Karpas-422 (cell line): Measurements from ENCODE around the gene C12orf76. TPM values are rescaled to one million over a fixed set of nuclear protein-coding genes. Genes with fewer than 3 reads are reported as not detected.
A peak's percentile ranks its signal among the peaks of the same experiment; 100 is the strongest.
"Not testable (repeated sequence)": the region's sequence is repeated elsewhere in the genome, so short reads cannot be mapped to it uniquely, and the experiment has no call there.

Experiments used
- DNase-seq: peaks from one replicate; pipeline ENCODE4 v3.0.0-alpha.2; 2015
- H2AFZ ChIP-seq: fragments of 200-600 bp; sonication (generic); 2 replicates; pipeline ENCODE4 v1.6.1; 2014; ENCODE audit warnings: antibody characterized with exemption, low read length, mixed read lengths
- H3K27ac ChIP-seq: fragments of 200-600 bp; sonication (generic); 2 replicates; pipeline ENCODE4 v1.5.1; 2014; ENCODE audit warnings: mild to moderate bottlenecking, low read length, moderate library complexity
- H3K27me3 ChIP-seq: fragments of 200-600 bp; sonication (generic); 2 replicates; pipeline ENCODE4 v1.6.1; 2014; ENCODE audit warnings: low read length, mixed read lengths
- H3K36me3 ChIP-seq: fragments of 200-600 bp; sonication (generic); 2 replicates; pipeline ENCODE4 v1.6.1; 2014; ENCODE audit warnings: low read length, mixed read lengths; ENCODE audit not compliant: insufficient read depth
- H3K4me1 ChIP-seq: fragments of 200-600 bp; sonication (generic); 2 replicates; pipeline ENCODE4 v1.6.1; 2014; ENCODE audit warnings: mild to moderate bottlenecking, low read length, mixed read lengths
- H3K4me2 ChIP-seq: fragments of 200-600 bp; sonication (generic); 2 replicates; pipeline ENCODE4 v1.6.1; 2014; ENCODE audit warnings: low read length, low read depth, mild to moderate bottlenecking; ENCODE audit not compliant: poor library complexity, severe bottlenecking
- H3K4me3 ChIP-seq: fragments of 200-600 bp; sonication (generic); 2 replicates; pipeline ENCODE4 v1.5.1; 2014; ENCODE audit warnings: mild to moderate bottlenecking, antibody characterized with exemption, low read length, mixed read lengths
- H3K79me2 ChIP-seq: fragments of 200-600 bp; sonication (generic); 2 replicates; pipeline ENCODE4 v1.6.1; 2014; ENCODE audit warnings: mild to moderate bottlenecking, low read length, mixed read lengths
- H3K9ac ChIP-seq: fragments of 200-600 bp; sonication (generic); 2 replicates; pipeline ENCODE4 v1.6.0; 2014; ENCODE audit warnings: low read length
- H3K9me2 ChIP-seq: fragments of 200-600 bp; sonication (generic), shearing (Covaris generic); replicated peaks from 2 replicates; pipeline ENCODE4 v1.6.0; 2014; ENCODE audit warnings: mild to moderate bottlenecking, low read length, moderate library complexity; ENCODE audit not compliant: insufficient read depth
- H3K9me3 ChIP-seq: fragments of 300-700, 200-600 bp; sonication (generic); 2 replicates; pipeline ENCODE4 v1.6.1; 2014; ENCODE audit warnings: low read length, mixed read lengths
- H4K20me1 ChIP-seq: fragments of 200-600 bp; sonication (generic); 2 replicates; pipeline ENCODE4 v1.6.1; 2014; ENCODE audit warnings: mild to moderate bottlenecking, antibody characterized with exemption, low read length, low read depth; ENCODE audit not compliant: insufficient read depth
- total RNA-seq: library from RNA; depleted of rRNA; stranded (reverse); fragments of >200 nt; shearing (Covaris generic); gene quantifications from 2 replicates; pipeline ENCODE4 v1.2.3, GENCODE V29; 2014; ENCODE audit warnings: low replicate concordance

The C12orf76 gene
- total RNA-seq, 1 experiment from 2014 or later = 24.6 TPM

DNA sequence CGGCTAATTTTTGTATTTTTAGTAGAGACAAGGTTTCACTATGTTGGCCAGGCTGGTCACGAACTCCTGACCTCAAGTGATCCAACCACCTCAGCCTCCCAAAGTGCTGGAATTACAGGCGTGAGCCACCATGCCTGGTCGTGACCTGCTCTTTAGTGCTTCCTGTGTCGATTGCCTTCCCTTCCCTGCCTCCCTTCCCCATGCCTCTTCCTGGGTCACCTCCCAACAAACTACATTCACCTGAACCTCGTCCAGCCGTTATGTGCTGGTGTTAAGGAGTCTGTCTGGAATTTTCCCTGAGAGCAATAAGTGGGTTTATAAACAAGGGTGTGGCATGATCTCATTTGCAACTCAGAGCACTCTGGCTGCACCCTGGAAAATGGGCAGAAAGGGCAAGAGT is 32.1 kb upstream of the C12orf76 start:
- DNase-seq = no peak
- Histone ChIP-seq H3K9me2 (no peaks in the 10 kb centered on the region), H3K4me3 (no peak overlapping the region), H3K4me2 (no peak overlapping the region), H2AFZ (no peak overlapping the region), H3K36me3 (no peaks in the 10 kb centered on the region), H3K27ac (no peak overlapping the region), H3K4me1 (peaks cover 5% of the 10 kb centered on the region), H3K9me3 (no peaks in the 10 kb centered on the region), H3K27me3 (no peaks in the 10 kb centered on the region), H3K79me2 (no peaks in the 10 kb centered on the region), H4K20me1 (no peaks in the 10 kb centered on the region), H3K9ac (no peak overlapping the region)

DNA sequence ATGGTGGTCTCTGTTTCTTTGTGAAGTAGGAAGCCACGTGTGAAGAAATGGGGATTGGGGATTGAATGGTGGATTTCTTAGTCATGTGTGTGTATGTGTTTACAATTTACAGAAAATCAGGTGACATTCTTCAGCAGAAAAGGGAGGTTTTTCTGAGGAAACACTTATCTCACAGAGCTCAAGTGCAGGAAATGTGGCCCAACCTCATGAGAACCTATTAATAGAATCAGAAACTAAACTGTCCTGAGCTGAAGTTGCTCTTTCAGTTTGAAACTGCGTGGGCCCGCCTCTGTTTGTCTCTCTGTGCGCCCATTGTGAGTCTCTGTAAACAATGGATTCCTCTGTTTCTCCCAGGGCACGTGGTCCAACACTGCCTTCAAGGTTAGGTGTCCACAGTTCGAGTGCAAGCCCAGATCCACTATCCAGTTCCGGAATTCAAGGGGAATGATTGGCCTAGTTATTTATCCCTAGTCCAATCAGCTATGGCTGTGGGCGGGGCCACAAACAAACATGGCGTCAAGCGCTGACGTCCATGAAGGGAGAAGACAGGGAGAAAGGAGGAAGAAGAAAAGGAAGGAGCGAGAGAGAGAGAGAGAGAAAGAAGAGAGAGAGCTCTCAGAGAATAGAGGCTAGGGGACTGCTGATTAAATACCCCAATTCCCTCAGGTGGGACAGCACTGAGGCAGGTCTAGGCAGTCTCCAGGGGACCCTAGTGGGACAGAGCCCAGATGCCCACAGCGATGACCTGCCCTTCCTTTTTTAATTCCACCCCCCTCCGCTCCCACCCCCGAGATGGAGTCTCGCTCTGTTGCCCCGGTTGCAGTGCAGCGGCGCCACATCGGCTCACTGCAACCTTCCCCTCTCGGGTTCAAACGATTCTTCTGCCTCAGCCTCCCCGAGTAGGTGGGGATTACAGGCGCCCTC is 31.4 kb upstream of the C12orf76 start:
- H3K27ac ChIP-seq = no peak overlapping the region
- H3K36me3 ChIP-seq = no peaks in the 10 kb centered on the region
- H3K4me3 ChIP-seq = peak overlapping the region; percentile 24; the same call in 1 of the 2 replicates
- peak; percentile 54 for DNase-seq
- no peaks in the 10 kb centered on the region for H3K27me3 ChIP-seq
- H3K9me3 ChIP-seq = no peaks in the 10 kb centered on the region
- H3K9me2 ChIP-seq = no peaks in the 10 kb centered on the region
- peak overlapping the region; percentile 90; the same call in 1 of the 2 replicates for H2AFZ ChIP-seq
- no peaks in the 10 kb centered on the region for H4K20me1 ChIP-seq
- no peaks in the 10 kb centered on the region for H3K79me2 ChIP-seq
- peaks cover 5% of the 10 kb centered on the region for H3K4me1 ChIP-seq
- H3K4me2 ChIP-seq = peak overlapping the region; percentile 38
- H3K9ac ChIP-seq = no peak overlapping the region

DNA sequence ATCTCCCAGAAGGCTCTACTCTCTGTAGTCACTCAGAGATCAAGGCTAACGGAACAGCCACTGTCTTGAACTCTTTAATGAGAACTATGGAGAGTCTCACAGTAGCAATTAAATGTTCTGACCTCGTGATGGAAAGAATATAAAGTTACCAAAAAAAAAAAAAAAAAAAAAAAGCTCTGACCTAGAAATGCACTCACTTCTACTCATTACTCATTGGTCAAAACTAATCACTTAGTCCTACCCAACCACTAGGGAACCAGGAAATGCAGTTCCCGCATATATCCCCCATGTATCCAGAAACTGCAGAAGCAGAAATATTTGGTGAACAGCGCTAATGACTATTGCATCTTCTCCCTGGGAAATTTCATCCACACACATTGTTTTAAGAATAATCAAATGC is 29.5 kb upstream of the C12orf76 start:
- H3K4me1 ChIP-seq = peaks cover 13% of the 10 kb centered on the region
- no peaks in the 10 kb centered on the region for H3K9me3 ChIP-seq

DNA sequence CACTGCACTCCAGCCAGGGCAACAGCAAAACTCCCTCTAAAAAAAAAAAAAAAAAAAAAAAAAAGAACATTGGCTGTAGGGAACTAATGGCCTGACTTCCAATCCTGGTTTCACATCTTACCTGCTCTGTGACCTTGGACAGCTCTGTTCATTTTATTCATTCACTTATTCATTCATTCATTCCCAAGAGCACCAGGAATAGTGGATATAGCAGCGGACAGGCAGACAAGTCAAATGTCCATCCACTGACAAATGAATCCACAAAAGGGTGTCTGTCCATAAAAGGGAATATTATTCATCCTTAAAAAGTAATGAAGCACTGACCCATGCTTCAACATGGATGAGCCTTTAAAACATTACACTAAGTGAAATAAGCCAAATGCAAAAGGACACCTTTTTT is 27.6 kb upstream of the C12orf76 start:
- H3K27ac ChIP-seq = no peak overlapping the region
- H3K79me2 ChIP-seq = no peaks in the 10 kb centered on the region
- H3K4me3 ChIP-seq = no peak overlapping the region
- H3K4me2 ChIP-seq = no peak overlapping the region
- H3K4me1 ChIP-seq = peaks cover 14% of the 10 kb centered on the region
- DNase-seq = no peak
- H3K27me3 ChIP-seq = no peaks in the 10 kb centered on the region
- H2AFZ ChIP-seq = no peak overlapping the region
- no peaks in the 10 kb centered on the region for H4K20me1 ChIP-seq
- no peaks in the 10 kb centered on the region for H3K36me3 ChIP-seq
- no peaks in the 10 kb centered on the region for H3K9me2 ChIP-seq
- no peaks in the 10 kb centered on the region for H3K9me3 ChIP-seq
- H3K9ac ChIP-seq = no peak overlapping the region

More for the DNA sequence above, 29.5 kb upstream of the C12orf76 start:
- Histone ChIP-seq H3K36me3 (no peaks in the 10 kb centered on the region), H3K27ac (no peak overlapping the region), H3K9me2 (no peaks in the 10 kb centered on the region), H3K9ac (no peak overlapping the region), H3K79me2 (no peaks in the 10 kb centered on the region), H4K20me1 (no peaks in the 10 kb centered on the region), H2AFZ (no peak overlapping the region), H3K27me3 (no peaks in the 10 kb centered on the region), H3K4me3 (no peak overlapping the region), H3K4me2 (no peak overlapping the region)
- DNase-seq = no peak

DNA sequence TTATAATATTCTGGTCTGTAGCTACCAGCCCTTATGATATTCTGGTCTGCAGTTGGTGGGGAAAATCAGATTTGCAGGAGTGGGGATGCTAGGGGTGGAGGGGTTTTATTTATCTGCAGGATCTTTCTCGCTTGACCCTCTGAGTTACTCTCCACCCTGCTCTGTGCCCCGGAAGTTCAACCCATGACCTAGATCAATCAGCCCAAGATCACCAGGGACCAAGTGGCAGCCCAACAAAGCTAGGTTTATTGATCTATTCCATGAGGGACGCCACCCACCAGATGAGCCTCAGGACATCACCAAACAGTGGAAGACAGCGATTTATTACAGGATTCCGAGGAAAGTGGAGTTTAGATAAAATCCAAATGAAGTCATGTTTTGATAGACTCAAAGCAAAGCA is 25.8 kb upstream of the C12orf76 start:
- Histone ChIP-seq H3K27ac (no peak overlapping the region), H2AFZ (no peak overlapping the region), H3K79me2 (no peaks in the 10 kb centered on the region), H3K27me3 (no peaks in the 10 kb centered on the region), H3K4me1 (peaks cover 8% of the 10 kb centered on the region), H3K9me2 (no peaks in the 10 kb centered on the region), H3K4me3 (no peak overlapping the region), H3K9ac (no peak overlapping the region), H4K20me1 (no peaks in the 10 kb centered on the region), H3K36me3 (no peaks in the 10 kb centered on the region), H3K9me3 (no peaks in the 10 kb centered on the region), H3K4me2 (no peak overlapping the region)
- DNase-seq = no peak

DNA sequence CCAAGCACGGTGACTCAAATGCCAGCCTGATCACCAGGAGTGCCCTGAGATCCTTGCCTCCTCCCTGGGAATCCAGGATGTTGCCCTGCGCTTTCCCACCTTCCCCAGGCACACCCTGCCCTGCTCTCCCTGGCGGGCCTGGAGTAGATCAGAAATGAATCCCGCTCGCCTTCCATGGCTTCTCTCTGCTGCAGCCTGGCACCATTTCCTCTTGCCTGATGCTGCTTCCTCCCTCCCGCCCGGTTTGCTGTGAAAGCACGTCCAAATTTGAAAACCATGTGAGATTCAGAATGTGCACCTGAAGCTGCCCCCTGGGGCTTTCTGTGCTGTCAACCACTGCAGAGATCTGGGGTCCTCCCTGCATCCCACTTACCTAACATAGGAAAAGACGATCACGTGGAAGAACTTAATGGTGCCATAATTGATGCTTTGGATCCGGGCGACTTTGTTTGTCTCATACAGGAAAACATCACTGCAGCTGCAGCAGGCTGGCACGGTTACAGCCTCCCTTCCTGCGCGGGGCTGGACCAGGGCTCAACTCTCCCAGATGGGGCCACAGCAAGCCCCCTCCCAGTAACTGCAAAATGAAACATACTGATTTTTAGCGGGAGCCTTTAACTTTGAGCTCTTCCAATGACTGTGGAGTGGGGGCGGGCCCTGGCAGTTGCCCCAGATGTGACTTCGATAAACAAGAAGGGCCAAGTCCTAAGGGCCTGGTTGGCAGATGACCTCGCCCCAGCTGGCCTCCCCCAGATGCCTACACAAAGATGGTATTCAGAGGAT is 24.9 kb upstream of the C12orf76 start:
- Histone ChIP-seq H3K9ac (peak overlapping the region; percentile 4; the same call in 1 of the 2 replicates), H2AFZ (peak overlapping the region; percentile 75), H4K20me1 (no peaks in the 10 kb centered on the region), H3K4me1 (peaks cover 8% of the 10 kb centered on the region), H3K27ac (no peak overlapping the region), H3K27me3 (no peaks in the 10 kb centered on the region), H3K4me3 (peak overlapping the region; percentile 36; the same call in 1 of the 2 replicates), H3K9me3 (no peaks in the 10 kb centered on the region), H3K79me2 (no peaks in the 10 kb centered on the region), H3K36me3 (no peaks in the 10 kb centered on the region), H3K9me2 (no peaks in the 10 kb centered on the region), H3K4me2 (peak overlapping the region; percentile 45)
- DNase-seq = peak; percentile 46

DNA sequence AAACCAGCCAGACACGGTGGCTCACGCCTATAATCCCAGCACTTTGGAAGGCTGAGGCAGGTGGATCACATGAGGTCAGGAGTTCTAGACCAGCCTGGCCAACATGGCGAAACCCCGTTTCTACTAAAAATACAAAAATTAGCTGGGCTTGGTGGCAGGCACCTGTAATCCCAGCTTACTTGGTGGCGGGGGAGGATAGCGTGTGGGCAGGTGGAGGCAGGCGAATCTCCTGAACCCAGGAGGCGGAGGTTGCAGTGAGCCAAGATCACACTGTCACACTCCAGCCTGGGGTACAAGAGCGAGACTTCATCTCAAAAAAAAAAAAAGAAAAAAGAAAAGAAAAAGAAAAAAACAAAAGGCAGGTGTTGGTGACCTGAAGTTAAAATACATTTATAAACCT is 24.3 kb upstream of the C12orf76 start:
- not testable (repeated sequence) for H3K9ac ChIP-seq

DNA sequence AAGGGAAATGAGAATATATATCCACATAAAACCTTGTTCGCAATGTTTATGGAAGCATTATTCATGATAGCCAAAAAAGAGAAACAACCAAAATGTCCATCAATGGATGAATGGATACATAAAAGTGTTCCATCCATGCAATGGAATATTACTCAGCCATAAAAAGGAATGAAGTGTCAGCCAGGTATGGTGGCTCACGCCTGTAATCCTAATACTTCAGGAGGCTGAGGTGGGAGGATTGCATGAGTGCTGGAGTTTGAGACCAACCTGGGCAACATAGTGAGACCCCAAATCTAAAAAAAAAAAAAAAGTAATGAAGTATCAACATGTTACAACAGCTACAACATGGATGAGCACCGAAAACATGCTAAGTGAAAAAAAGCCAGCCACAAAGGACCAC is 23.6 kb upstream of the C12orf76 start:
- Histone ChIP-seq H3K27ac (no peak overlapping the region), H3K79me2 (no peaks in the 10 kb centered on the region), H3K9me3 (no peaks in the 10 kb centered on the region), H3K4me2 (no peak overlapping the region), H4K20me1 (no peaks in the 10 kb centered on the region), H3K9ac (no peak overlapping the region), H3K4me1 (peaks cover 12% of the 10 kb centered on the region), H3K4me3 (no peak overlapping the region), H3K9me2 (no peaks in the 10 kb centered on the region), H2AFZ (no peak overlapping the region), H3K36me3 (no peaks in the 10 kb centered on the region), H3K27me3 (no peaks in the 10 kb centered on the region)
- DNase-seq = no peak

More for the DNA sequence above, 24.3 kb upstream of the C12orf76 start:
- H3K27ac ChIP-seq, DNase-seq, H3K4me1 ChIP-seq, H3K9me3 ChIP-seq, H3K36me3 ChIP-seq, H4K20me1 ChIP-seq, H3K9me2 ChIP-seq, H3K27me3 ChIP-seq, H3K79me2 ChIP-seq: not testable (repeated sequence)
- Histone ChIP-seq H3K4me2 (peak overlapping the region; percentile 45), H3K4me3 (peak overlapping the region; percentile 36; the same call in 1 of the 2 replicates), H2AFZ (0 out of 2 replicates have a peak overlapping the region, but pooled peaks have one; percentile 75)
